Neural progenitor cell (in vitro differentiated cells): ENCODE data around the gene CGB2.
"Not testable (repeated sequence)": the region's sequence is repeated elsewhere in the genome, so short reads cannot be mapped to it uniquely, and the experiment has no call there.

Experiments
- CTCF ChIP-seq: fragments of 200-600 bp; sonication (generic); IDR thresholded peaks from 2 replicates; pipeline ENCODE4 v1.5.1; 2017; ENCODE audit warnings: antibody characterized with exemption, mild to moderate bottlenecking
- EZH2 ChIP-seq: fragments of 200-600 bp; sonication (generic); IDR thresholded peaks from 2 replicates; pipeline ENCODE4 v1.6.1; 2017; ENCODE audit warnings: antibody characterized with exemption, mild to moderate bottlenecking, moderate library complexity
- EZH2phosphoT487 ChIP-seq: fragments of 200-600 bp; sonication (generic); IDR thresholded peaks from 2 replicates; pipeline ENCODE4 v1.6.1; 2017; ENCODE audit warnings: antibody characterized with exemption

- not testable (repeated sequence) for TF ChIP-seq CTCF, EZH2, EZH2phosphoT487
Measured at GRCh38 chr19:49029749-49030148, 1.9 kb upstream of the CGB2 start.
